ENCODE results near the gene YTHDC1. TPM values are rescaled to one million over a fixed set of nuclear protein-coding genes. Genes with fewer than 3 reads are reported as not detected.

YTHDC1 gene
- polyA plus RNA-seq, 1 of the 3 experiments (the other 2 are of a cell fraction) = 31.3 TPM

DNA sequence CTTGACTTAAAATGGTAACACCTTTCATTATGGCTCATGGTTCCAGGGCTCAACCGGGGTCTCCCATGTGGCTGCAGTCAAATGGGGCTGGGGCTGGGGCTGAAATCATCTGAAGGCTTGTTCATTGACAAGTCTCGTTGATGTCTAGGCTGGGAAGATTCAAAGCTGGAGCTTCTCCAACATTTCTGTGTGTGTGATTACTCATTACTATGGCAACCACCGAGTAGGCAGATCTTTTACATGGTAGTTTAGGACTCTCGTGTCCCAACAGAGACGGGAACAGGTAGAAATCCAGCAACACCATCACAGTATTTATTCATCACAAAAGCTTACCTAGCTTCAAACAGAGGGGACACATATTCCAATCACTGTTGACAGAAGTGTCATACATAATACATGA, 7.8 kb downstream of the YTHDC1 start:
- peaks cover 98% of the 10 kb centered on the region for H4K20me1 ChIP-seq (ENCODE audit: insufficient read depth)
- H3K79me2 ChIP-seq (ENCODE audit: insufficient read depth) = peaks cover 100% of the 10 kb centered on the region
- CTCF ChIA-PET = interaction anchor here (0.7 to 1.6 kb wide), 2 partner anchors 16 to 70 kb away, joined by 3 to 4 read pairs; no protein-coding TSS in a partner anchor
- POLR2A ChIA-PET = no interaction called here
- WGBS (ENCODE audit: low lambda C conversion rate) = 76% methylated on average over 5 of the region's 5 CpGs
- H3K27ac ChIP-seq (ENCODE audit: low read depth in 2 of 2, low read length in 1 of 2) = no peak overlapping the region
- H3K4me1 ChIP-seq (ENCODE audit: control insufficient read depth in 1 of 2, insufficient read depth in 2 of 2, low read depth in 1 of 2, low read length in 1 of 2) = peaks cover 0 to 4% of the 10 kb centered on the region in 2 experiments; a peak in 2 of 4 replicates
- H3K27me3 ChIP-seq (ENCODE audit: insufficient read depth) = no peaks in the 10 kb centered on the region
- peaks cover 10 to 15% of the 10 kb centered on the region in 2 experiments for H3K36me3 ChIP-seq (replicated peaks in 1 of 2; ENCODE audit: control insufficient read depth in 1 of 2, insufficient read depth in 2 of 2, low read length in 1 of 2)
- TF ChIP-seq MXI1 (IDR thresholded peaks at IDR 0.05; ENCODE audit: low read depth, low read length) (no peak), RXRA (IDR thresholded peaks at IDR 0.05; ENCODE audit: borderline replicate concordance, low read depth) (no peak), GABPA (IDR thresholded peaks at IDR 0.05; ENCODE audit: low read depth) (no peak)
- no peak for DNase-seq
- no peaks in the 10 kb centered on the region for H3K9me3 ChIP-seq
- H3K4me3 ChIP-seq (ENCODE audit: low read depth in 2 of 2, low read length in 1 of 2) = no peak overlapping the region
- H3F3A ChIP-seq (replicated peaks; ENCODE audit: insufficient read depth) = peaks cover 3% of the 10 kb centered on the region
- no peak overlapping the region for H2AFZ ChIP-seq (ENCODE audit: low read depth)
- H3K9me2 ChIP-seq = no peaks in the 10 kb centered on the region
- H3K4me2 ChIP-seq = no peak overlapping the region
- H3K9ac ChIP-seq = no peak overlapping the region

DNA sequence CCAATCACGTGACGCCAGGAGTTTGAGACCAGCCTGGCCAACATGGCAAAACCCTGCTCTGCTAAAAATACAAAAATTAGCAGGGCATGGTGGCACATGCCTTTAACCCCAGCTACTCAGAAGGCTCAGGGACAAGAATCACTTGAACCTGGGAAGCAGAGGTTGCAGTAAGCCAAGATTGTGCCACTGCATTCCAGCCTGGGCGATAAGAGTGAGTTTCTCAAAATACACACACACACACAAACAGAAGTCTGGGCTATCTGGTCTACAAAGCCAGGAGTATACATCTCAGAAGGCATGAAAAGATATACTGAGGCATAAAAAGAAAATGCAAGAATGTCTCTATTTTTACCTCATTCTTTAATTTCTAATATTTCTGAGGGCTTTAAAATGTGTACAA, 11.3 kb downstream of the YTHDC1 start:
- no peak overlapping the region for H2AFZ ChIP-seq (ENCODE audit: low read depth)

More for the DNA sequence above, 11.3 kb downstream of the YTHDC1 start:
- Histone ChIP-seq H3K4me3 (ENCODE audit: low read depth in 2 of 2, low read length in 1 of 2) (no peak overlapping the region), H3K4me2 (no peak overlapping the region), H3K79me2 (ENCODE audit: insufficient read depth) (peaks cover 90% of the 10 kb centered on the region), H3F3A (replicated peaks; ENCODE audit: insufficient read depth) (peaks cover 3% of the 10 kb centered on the region), H3K27me3 (ENCODE audit: insufficient read depth) (no peaks in the 10 kb centered on the region), H3K36me3 (replicated peaks in 1 of 2; ENCODE audit: control insufficient read depth in 1 of 2, insufficient read depth in 2 of 2, low read length in 1 of 2) (peaks cover 33 to 36% of the 10 kb centered on the region in 2 experiments), H4K20me1 (ENCODE audit: insufficient read depth) (peaks cover 74% of the 10 kb centered on the region), H3K9ac (no peak overlapping the region), H3K9me2 (no peaks in the 10 kb centered on the region), H3K4me1 (ENCODE audit: control insufficient read depth in 1 of 2, insufficient read depth in 2 of 2, low read depth in 1 of 2, low read length in 1 of 2) (peaks cover 0 to 4% of the 10 kb centered on the region in 2 experiments; a peak in 2 of 4 replicates), H3K9me3 (no peaks in the 10 kb centered on the region), H3K27ac (ENCODE audit: low read depth in 2 of 2, low read length in 1 of 2) (no peak overlapping the region)
- ChIA-PET CTCF (no interaction called here), POLR2A (no interaction called here)
- 94% methylated on average over 3 of the region's 3 CpGs for WGBS (ENCODE audit: low lambda C conversion rate)
- no peak for TF ChIP-seq TAF1 (IDR thresholded peaks at IDR 0.05; ENCODE audit: borderline replicate concordance, low read depth, low read length)
- TF ChIP-seq FOXM1 (IDR thresholded peaks at IDR 0.05; ENCODE audit: low read depth) = no peak
- no peak for TF ChIP-seq NRF1 (IDR thresholded peaks at IDR 0.05; ENCODE audit: low read depth, low read length)
- TF ChIP-seq, protein P1, sequence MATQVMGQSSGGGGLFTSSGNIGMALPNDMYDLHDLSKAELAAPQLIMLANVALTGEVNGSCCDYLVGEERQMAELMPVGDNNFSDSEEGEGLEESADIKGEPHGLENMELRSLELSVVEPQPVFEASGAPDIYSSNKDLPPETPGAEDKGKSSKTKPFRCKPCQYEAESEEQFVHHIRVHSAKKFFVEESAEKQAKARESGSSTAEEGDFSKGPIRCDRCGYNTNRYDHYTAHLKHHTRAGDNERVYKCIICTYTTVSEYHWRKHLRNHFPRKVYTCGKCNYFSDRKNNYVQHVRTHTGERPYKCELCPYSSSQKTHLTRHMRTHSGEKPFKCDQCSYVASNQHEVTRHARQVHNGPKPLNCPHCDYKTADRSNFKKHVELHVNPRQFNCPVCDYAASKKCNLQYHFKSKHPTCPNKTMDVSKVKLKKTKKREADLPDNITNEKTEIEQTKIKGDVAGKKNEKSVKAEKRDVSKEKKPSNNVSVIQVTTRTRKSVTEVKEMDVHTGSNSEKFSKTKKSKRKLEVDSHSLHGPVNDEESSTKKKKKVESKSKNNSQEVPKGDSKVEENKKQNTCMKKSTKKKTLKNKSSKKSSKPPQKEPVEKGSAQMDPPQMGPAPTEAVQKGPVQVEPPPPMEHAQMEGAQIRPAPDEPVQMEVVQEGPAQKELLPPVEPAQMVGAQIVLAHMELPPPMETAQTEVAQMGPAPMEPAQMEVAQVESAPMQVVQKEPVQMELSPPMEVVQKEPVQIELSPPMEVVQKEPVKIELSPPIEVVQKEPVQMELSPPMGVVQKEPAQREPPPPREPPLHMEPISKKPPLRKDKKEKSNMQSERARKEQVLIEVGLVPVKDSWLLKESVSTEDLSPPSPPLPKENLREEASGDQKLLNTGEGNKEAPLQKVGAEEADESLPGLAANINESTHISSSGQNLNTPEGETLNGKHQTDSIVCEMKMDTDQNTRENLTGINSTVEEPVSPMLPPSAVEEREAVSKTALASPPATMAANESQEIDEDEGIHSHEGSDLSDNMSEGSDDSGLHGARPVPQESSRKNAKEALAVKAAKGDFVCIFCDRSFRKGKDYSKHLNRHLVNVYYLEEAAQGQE (IDR thresholded peaks at IDR 0.05; ENCODE audit: low read depth, low read length) = no peak
- no peak for TF ChIP-seq YY1 (IDR thresholded peaks at IDR 0.05; ENCODE audit: low read depth)
- TF ChIP-seq, protein P2, sequence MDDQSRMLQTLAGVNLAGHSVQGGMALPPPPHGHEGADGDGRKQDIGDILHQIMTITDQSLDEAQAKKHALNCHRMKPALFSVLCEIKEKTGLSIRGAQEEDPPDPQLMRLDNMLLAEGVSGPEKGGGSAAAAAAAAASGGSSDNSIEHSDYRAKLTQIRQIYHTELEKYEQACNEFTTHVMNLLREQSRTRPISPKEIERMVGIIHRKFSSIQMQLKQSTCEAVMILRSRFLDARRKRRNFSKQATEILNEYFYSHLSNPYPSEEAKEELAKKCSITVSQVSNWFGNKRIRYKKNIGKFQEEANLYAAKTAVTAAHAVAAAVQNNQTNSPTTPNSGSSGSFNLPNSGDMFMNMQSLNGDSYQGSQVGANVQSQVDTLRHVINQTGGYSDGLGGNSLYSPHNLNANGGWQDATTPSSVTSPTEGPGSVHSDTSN (IDR thresholded peaks at IDR 0.05) = no peak
- TF ChIP-seq, protein P3, sequence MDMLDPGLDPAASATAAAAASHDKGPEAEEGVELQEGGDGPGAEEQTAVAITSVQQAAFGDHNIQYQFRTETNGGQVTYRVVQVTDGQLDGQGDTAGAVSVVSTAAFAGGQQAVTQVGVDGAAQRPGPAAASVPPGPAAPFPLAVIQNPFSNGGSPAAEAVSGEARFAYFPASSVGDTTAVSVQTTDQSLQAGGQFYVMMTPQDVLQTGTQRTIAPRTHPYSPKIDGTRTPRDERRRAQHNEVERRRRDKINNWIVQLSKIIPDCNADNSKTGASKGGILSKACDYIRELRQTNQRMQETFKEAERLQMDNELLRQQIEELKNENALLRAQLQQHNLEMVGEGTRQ (IDR thresholded peaks at IDR 0.05; ENCODE audit: borderline replicate concordance, low read depth, low read length) = no peak
- no peak for TF ChIP-seq CHD2 (IDR thresholded peaks at IDR 0.05; ENCODE audit: low read length, partially characterized antibody)
- TF ChIP-seq SIN3A (IDR thresholded peaks at IDR 0.05; ENCODE audit: borderline replicate concordance, low read depth, low read length) = no peak
- DNase-seq = no peak

Data from SK-N-SH (cell line).